Spleen (tissue), 7 donors: ENCODE data around the gene PTPRM.

ENCODE experiments used
- CTCF ChIP-seq, 11 experiments: fragments of 200-600 bp in 7 of 11; fragments of 450-650 bp in 4 of 11; sonication (generic) in 4 of 11; IDR thresholded peaks in 8 of 11; conservative IDR thresholded peaks in 3 of 11; 1 replicate in 7 of 11; 2 replicates in 4 of 11; pipeline versions ENCODE4 v1.4.0 to v1.8.0; 2016 to 2021; ENCODE audit warnings: antibody characterized with exemption in 11 of 11, inconsistent platforms in 4 of 11, mild to moderate bottlenecking in 1 of 11
- POLR2A ChIP-seq, 3 donors: fragments of 450-650 bp; IDR thresholded peaks; one replicate each; pipeline ENCODE4 v1.5.1; 2017; ENCODE audit warnings: antibody characterized with exemption in 3 of 3, mild to moderate bottlenecking in 1 of 3
- donor health status: DM: no; HTN: no; CAD: no; lungs with moderate emphysema.
- donor health status: DM: no; HTN: no; CAD: no.
- donor health status: DM: no; HTN: no; CAD: no.

GRCh38 chr18:7545734-7546133 lies 21.4 kb upstream of the PTPRM start:
- TF ChIP-seq CTCF (IDR thresholded peaks at IDR 0.05 in 8 of 11, conservative IDR thresholded peaks at IDR 0.05 in 3 of 11) (no peak), POLR2A (IDR thresholded peaks at IDR 0.05) (no peak)
